Right atrium auricular region (tissue), 2 donors: ENCODE measurements around the gene SH2D2A. TPM values are rescaled to one million over a fixed set of nuclear protein-coding genes. Genes with fewer than 3 reads are reported as not detected.
"Not testable (repeated sequence)": the region's sequence is repeated elsewhere in the genome, so short reads cannot be mapped to it uniquely, and the experiment has no call there.

Experiments
- DNase-seq: peaks from one replicate; pipeline ENCODE4 v3.0.0-alpha.2; 2019; ENCODE audit warnings: low spot score
- H3K27ac ChIP-seq, 2 donors: fragments of 200-600 bp; sonication (generic); 1 replicate in 1 of 2; 2 replicates in 1 of 2; pipeline ENCODE4 v1.5.1; 2016 to 2019
- H3K27me3 ChIP-seq, 2 donors: fragments of 200-600 bp; sonication (generic); one replicate each; pipeline versions ENCODE4 v1.5.1 to v1.6.0; 2017 to 2019
- H3K36me3 ChIP-seq: fragments of 200-600 bp; sonication (generic); one replicate; pipeline ENCODE4 v1.5.1; 2016
- H3K4me1 ChIP-seq, 2 donors: fragments of 200-600 bp; sonication (generic); one replicate each; pipeline versions ENCODE4 v1.5.1 to v1.6.0; 2017 to 2019
- H3K4me3 ChIP-seq, 2 donors: fragments of 200-600 bp; sonication (generic); 1 replicate in 1 of 2; 2 replicates in 1 of 2; pipeline ENCODE4 v1.5.1; 2017 to 2019; ENCODE audit warnings: mild to moderate bottlenecking in 1 of 2, moderate library complexity in 1 of 2
- H3K9me3 ChIP-seq, 2 donors: fragments of 200-600 bp; sonication (generic); one replicate each; pipeline ENCODE4 v1.5.1; 2019
- CTCF ChIP-seq, 2 donors: fragments of 200-600 bp; sonication (generic); IDR thresholded peaks; one replicate each; pipeline ENCODE4 v1.5.1; 2019; ENCODE audit warnings: antibody characterized with exemption in 2 of 2
- total RNA-seq, 2 donors: library from RNA; depleted of rRNA; stranded (reverse); fragments of >200 nt; gene quantifications; one replicate each; pipeline ENCODE4 v1.1.0, GENCODE V29; 2016

SH2D2A gene
- total RNA-seq, 2 donors from 2014 or later = 0.30 to 0.98 TPM

DNA sequence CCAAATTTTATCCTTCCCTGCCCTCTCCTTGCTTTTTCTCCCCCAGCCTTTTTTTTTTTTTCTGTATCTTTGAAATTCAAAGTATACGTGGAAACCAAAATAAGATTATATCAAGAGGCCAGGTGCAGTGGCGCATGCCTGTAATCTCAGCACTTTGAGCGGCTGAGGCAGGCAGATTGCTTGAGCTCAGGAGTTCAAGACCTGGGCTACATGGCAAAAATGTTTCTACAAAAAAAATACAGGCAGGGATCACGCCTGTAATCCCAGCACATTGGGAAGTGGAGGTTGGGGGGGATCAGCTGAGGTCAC is 55.9 kb downstream of the SH2D2A start:
- Histone ChIP-seq H3K27ac (no peak overlapping the region), H3K4me3 (no peak overlapping the region), H3K36me3 (no peaks in the 10 kb centered on the region), H3K4me1 (peaks cover 0 to 2% of the 10 kb centered on the region in 2 donors), H3K27me3 (no peaks in the 10 kb centered on the region), H3K9me3 (no peaks in the 10 kb centered on the region)
- no peak for TF ChIP-seq CTCF (IDR thresholded peaks at IDR 0.05)
- no peak for DNase-seq

- no peaks in the 10 kb centered on the region for H3K9me3 ChIP-seq
- DNase-seq = no peak
- H3K27ac ChIP-seq = no peak overlapping the region
Measured at GRCh38 chr1:156760092-156760795, 56.4 kb downstream of the SH2D2A start.

GRCh38 chr1:156757572-156758253 is 58.9 kb downstream of the SH2D2A start:
- not testable (repeated sequence) for DNase-seq, H3K9me3 ChIP-seq, H3K4me3 ChIP-seq, H3K27me3 ChIP-seq, H3K27ac ChIP-seq, H3K4me1 ChIP-seq, H3K36me3 ChIP-seq

More at GRCh38 chr1:156760092-156760795, 56.4 kb downstream of the SH2D2A start:
- no peaks in the 10 kb centered on the region for H3K4me1 ChIP-seq
- no peaks in the 10 kb centered on the region for H3K36me3 ChIP-seq
- H3K4me3 ChIP-seq = no peak overlapping the region
- no peaks in the 10 kb centered on the region for H3K27me3 ChIP-seq
- TF ChIP-seq CTCF (IDR thresholded peaks at IDR 0.05) = no peak

DNA sequence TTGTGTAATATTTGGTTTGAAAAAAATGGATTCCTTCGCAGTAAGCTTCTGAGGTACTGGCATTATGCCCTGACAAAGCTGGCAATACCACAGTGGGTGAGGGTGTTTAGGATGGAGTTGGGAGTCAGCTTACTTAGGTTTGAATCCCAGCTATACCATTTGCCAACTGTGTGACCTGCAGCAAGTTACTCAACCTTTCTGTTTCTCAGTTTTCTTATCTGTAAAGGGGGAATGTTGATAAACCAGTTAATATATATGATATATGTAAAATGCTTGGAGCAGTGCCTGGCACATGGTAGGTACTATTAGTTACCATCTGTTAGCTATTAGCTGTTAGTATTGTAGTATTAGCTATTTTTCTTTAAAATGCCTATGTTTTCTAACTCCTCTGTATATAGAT is 60.3 kb downstream of the SH2D2A start:
- no peak for TF ChIP-seq CTCF (IDR thresholded peaks at IDR 0.05)
- H3K4me1 ChIP-seq = peaks cover 0 to 11% of the 10 kb centered on the region in 2 donors
- no peak for DNase-seq
- no peak overlapping the region for H3K27ac ChIP-seq
- no peaks in the 10 kb centered on the region for H3K9me3 ChIP-seq
- H3K36me3 ChIP-seq = no peaks in the 10 kb centered on the region
- H3K27me3 ChIP-seq = no peaks in the 10 kb centered on the region
- no peak overlapping the region for H3K4me3 ChIP-seq

Other genes with a start within 250 kb of the SH2D2A start
- gene IQGAP3, start 244.3 kb downstream of the SH2D2A start, total RNA-seq = 1 to 10 TPM in 1 of 2 donors, not detected in 1; 1.0 TPM
- not detected for gene TTC24, start 237.1 kb downstream of the SH2D2A start, total RNA-seq
- 10 to 100 TPM; 85.3 to 96.3 TPM for gene NAXE, start 225.1 kb downstream of the SH2D2A start, total RNA-seq
- 10 to 100 TPM; 12.7 to 14.3 TPM for gene GPATCH4, start 215.4 kb downstream of the SH2D2A start, total RNA-seq
- gene HAPLN2, start 197.4 kb downstream of the SH2D2A start, total RNA-seq = 1 to 10 TPM; 1.2 to 1.8 TPM
- not detected for gene BCAN, start 174.7 kb downstream of the SH2D2A start, total RNA-seq
- gene NES, start 139.4 kb downstream of the SH2D2A start, total RNA-seq = 100 to 1,000 TPM; 134 to 173 TPM
- gene CRABP2, start 111.3 kb downstream of the SH2D2A start, total RNA-seq = 1 to 10 TPM in 1 of 2 donors, under 1 TPM in 1; 0.67 to 2.5 TPM
- gene METTL25B, start 88.4 kb downstream of the SH2D2A start, total RNA-seq = 10 to 100 TPM in 1 of 2 donors, 1 to 10 TPM in 1; 7.4 to 15.6 TPM
- 10 to 100 TPM; 13.6 to 18.0 TPM for gene ISG20L2, start 88.1 kb downstream of the SH2D2A start, total RNA-seq
- gene MRPL24, start 75.8 kb downstream of the SH2D2A start, total RNA-seq = 10 to 100 TPM; 45.8 to 50.5 TPM
- 100 to 1,000 TPM; 110 to 137 TPM for gene HDGF, start 65.2 kb downstream of the SH2D2A start, total RNA-seq
- 10 to 100 TPM; 29.8 to 34.3 TPM for gene PRCC, start 49.3 kb downstream of the SH2D2A start, total RNA-seq
- not detected for gene INSRR, start 42.3 kb upstream of the SH2D2A start, total RNA-seq
- gene NTRK1, start 44.0 kb upstream of the SH2D2A start, total RNA-seq = 1 to 10 TPM in 1 of 2 donors, under 1 TPM in 1; 0.43 to 1.7 TPM
- gene PEAR1, start 76.9 kb upstream of the SH2D2A start, total RNA-seq = 10 to 100 TPM in 1 of 2 donors, 1 to 10 TPM in 1; 7.9 to 12.5 TPM
- not detected for gene LRRC71, start 103.8 kb upstream of the SH2D2A start, total RNA-seq
- 10 to 100 TPM; 26.6 to 33.5 TPM for gene ARHGEF11, start 228.9 kb upstream of the SH2D2A start, total RNA-seq